GM10847 (cell line): ENCODE data around the gene TYRP1.

ENCODE experiments used
- POLR2A ChIP-seq: IDR thresholded peaks from 2 replicates; pipeline ENCODE4 v1.6.1; 2011; ENCODE audit not compliant: insufficient read length; ENCODE audit errors: extremely low read depth

Gene TYRP1, protein sequence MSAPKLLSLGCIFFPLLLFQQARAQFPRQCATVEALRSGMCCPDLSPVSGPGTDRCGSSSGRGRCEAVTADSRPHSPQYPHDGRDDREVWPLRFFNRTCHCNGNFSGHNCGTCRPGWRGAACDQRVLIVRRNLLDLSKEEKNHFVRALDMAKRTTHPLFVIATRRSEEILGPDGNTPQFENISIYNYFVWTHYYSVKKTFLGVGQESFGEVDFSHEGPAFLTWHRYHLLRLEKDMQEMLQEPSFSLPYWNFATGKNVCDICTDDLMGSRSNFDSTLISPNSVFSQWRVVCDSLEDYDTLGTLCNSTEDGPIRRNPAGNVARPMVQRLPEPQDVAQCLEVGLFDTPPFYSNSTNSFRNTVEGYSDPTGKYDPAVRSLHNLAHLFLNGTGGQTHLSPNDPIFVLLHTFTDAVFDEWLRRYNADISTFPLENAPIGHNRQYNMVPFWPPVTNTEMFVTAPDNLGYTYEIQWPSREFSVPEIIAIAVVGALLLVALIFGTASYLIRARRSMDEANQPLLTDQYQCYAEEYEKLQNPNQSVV

DNA sequence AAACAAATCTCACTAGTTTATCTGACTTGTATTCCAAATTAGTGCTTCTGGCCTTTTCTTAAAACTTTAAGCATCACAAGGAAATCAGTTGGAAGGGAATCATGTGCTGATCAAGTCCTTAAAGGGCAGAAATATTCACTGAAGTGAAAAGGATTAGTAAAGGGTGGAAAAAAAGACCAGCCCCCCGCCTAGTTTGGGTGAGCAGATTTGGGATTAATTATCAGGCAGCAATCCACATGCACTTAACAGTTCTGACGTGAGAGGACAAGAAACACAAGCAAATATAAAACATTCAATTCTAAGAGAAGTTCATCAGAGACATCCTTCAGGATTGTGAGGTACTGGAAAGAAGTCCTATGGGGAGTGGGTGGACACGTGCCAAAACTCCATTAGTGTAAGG is at the start of gene TYRP1:
Gene TYRP1, plus strand, starts transcription at position 245 of the 400 bp plus-strand sequence. CDS start 612 bp downstream, outside the sequence.
- no peak for TF ChIP-seq POLR2A

DNA sequence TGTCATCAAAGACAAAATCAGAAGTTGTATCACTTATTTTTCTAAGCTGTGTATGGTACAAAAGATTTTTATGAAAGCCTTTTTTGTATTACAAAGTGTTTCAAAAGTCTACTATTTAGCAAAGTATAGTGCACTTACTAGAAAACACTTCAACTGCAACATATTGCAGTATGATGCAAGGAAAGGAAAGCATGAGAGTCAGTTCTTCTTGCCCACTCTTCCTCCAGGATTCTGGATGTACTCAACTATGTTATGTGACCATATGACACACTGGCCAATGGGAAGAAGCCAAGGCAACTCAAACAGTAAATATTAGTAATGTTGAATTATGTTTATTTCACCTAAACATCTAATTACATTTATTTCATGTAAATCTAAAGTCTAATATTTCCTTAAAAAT is 49.5 kb upstream of the TYRP1 start:
- TF ChIP-seq POLR2A, result no peak

DNA sequence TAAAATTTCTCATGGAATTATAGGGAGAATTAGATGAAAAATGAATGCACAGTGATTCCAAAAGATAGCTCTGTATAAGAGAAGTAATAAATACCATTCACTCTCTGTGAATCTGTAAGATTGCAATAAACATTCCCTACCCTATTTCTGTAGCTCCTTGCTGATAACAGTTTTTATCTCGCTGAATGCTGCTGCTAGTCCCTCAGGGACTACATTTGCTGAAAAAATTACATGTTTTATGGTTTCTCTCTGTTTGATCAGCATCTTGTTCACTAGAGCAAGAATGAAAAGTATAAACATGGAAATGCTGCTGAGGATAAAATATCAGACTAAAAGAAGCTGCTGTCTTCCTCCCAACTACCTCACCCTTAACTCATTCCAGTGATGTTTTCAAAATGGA is 44.3 kb upstream of the TYRP1 start:
- TF ChIP-seq POLR2A, result no peak

DNA sequence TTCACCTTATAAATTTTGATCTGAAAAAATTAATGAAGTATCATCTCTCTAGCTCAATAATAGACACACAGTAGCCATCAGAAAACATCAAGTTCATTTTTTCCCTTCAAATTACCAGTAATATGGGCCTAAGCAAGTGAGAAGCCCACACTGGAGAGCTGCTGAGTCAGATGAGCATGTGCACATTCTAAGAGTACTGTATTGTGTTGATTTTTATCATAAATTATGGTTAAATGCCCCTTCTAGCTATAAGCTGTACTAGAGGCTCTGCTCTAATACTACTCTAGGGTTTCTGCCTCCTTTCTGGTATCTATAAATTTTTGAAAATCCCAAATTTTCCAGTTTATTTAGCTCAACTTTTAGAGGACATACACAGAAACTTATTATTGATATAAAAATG is 42.1 kb upstream of the TYRP1 start:
- TF ChIP-seq POLR2A, result no peak

DNA sequence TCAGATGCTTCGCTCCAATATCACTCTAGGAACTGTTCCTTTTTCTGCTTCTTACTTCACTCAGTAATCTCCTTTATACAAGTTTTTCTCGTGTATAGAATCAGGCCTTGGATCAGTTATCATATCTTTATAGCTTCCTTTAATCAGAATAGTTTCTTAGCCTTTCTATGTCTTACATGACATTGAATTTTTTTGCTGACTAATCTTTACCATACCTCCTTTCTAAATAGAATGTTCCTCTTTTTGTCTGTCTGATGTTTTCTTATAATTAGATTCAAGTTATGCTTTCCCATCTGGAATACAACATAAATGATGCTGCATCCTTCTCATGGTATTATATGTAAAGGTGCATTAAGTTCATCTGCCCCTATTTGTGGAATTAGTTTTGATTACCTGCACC is 40.2 kb upstream of the TYRP1 start:
- TF ChIP-seq POLR2A, result no peak

DNA sequence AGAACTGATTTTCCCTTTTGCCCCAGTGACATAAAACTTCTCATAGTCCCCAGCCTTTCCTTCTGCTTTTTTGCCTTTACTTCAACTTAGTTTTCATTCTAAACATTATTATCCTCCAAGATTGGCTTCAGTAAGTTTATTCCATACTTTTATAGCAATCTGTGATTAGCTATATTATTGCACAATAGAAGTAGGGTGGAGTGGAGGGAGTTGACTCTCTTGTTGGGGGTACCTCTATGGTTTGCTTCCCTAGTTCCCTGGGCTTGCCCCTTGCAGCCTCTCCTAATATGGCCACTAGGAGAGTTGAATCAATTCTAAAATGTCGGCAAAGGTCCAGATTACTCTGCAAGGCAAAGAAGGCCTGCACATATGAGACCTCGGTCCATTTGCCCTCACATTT is 36.4 kb upstream of the TYRP1 start:
- TF ChIP-seq POLR2A, result no peak

DNA sequence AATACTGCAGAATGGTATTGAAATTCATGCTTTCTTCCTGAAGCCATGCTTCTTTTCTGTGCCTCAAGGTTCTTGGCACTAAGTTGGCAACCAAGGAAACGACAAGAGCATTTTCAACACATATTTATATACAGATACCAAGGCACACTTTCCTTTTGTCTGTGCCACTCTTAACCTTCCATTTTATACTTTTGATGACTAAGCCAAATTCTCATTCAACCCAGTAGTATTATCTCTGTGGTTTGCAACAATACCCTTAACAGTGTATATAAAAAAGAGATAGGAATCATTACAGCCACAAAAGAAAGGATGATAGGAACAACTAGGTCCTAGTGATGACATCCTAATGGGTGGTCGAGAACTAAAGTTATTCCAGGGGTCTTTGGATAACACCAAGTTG is 36.0 kb upstream of the TYRP1 start:
- no peak for TF ChIP-seq POLR2A

DNA sequence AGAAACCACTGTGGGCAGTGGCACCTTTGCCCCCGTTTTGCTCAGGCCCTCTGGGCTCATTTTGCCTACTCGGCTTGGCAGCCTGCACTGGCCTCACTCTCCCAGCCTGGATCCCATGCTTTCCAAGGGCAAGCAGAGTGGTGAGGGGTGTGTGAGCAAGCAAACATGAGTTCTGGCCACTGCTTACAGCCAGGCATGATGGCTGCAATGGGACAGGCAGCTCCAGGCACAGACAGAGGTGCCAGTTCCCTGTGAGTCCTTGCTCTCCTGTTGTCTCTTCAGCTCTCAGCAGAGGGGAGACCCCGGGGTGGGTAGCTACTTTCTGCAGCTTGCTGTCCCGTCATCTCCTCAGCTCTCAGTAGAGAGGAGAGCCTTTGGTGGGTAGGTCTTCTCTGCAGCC is 35.2 kb upstream of the TYRP1 start:
- no peak for TF ChIP-seq POLR2A

DNA sequence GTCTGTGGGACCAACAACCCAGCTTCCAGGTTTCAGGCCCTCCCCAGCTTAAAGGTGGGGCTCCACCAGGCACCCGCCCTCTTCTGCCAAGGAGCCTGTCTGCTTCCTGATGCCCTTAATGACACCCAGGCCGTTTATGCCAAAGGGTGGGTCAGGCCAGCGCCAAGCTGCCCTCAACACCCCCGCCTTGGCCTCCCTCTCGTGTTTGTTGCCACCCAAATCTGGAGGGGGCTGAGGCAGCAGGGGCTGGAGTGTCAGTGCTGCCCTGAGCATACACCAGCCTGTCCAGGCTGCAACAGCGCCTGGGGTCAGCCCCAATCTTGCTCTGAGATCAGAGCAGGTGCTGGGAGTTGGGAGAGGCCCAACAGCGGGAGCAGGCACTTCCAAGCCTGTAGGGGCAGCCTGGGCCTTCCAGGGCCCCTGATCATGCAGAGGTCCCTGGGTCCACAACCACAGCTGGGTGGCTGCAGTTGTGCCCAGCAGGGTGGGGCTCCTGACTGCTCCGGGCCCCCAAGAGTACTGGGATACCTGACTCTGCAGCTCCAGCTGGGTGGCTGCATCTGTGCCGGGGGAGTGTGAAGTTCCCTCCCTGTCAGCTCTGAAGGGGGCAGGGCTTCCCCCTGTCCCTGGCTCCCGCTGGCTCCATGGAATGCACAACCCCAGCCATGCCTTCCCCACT is 34.5 kb upstream of the TYRP1 start:
- TF ChIP-seq POLR2A, result no peak

DNA sequence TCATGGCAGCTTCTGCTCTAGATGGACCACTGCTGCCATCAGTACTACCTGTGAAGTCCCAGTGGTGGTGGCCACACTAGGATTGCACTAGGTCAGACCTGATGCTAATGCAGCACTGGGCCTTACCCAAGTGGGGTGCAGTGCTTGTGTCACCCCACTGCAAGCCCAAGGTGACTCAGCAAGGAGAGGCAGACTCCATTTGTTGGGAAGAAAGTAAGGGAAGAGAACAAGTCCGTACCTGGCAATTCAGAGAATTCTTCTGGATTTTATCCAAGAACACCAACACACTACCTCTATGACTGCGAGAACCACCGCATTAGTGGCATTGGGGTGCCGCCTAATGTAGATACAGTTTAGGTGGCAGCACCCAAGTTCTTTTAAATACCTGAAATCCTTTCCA is 34.0 kb upstream of the TYRP1 start:
- no peak for TF ChIP-seq POLR2A

DNA sequence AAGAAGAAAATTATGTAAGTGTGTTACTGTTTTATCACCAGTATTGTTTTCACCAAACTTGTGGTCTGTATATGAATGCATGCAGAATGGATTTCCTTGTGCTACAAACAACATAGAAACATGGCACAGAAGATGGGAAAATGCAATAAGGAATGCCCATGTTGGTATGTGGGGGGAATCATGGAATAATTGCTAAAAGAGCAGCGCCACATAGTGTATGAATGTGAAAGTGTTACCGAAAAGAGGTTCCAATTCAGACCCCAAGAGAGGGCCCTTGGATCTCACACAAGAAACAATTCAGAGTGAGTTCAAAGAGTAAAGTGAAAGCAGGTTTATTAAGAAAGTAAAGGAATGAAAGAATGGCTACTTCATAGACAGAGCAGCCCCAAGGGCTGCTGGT is 26.4 kb upstream of the TYRP1 start:
- no peak for TF ChIP-seq POLR2A

DNA sequence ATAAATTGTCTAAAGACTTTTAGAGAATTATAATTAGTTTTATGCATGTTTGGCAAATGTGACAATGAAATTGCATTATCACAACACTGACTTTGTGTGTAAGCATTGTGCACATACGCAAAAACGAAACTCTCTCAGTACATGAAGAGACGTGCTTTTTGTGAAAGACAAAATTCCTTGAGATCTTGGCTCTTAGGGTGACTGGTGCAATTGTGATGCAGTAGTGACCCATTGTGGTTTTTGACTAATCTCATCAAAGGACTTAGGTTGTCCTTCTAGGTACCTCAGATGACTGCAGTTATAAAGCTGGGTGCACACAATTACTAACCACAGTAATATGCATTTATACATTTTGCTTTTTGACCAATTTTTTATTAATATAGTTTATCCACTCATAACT is 25.3 kb upstream of the TYRP1 start:
- TF ChIP-seq POLR2A, result no peak

DNA sequence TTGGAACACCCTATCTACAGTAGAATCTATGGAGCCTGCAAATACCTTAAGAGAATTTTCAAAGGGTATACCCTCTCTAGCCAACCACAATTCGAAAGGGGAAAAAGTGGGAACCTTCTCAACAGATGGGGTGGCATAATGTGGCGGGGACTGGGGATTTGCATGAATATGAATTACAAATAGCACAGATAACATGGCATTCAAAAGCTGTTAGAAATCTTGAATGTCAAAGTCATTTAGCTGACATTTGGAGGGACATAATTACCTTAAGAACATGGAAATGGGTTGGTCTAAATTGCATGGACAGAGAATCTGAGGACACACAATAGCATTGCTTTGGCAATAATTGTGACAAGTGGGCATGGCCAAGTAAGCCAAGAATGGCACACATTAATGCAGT is 23.2 kb upstream of the TYRP1 start:
- no peak for TF ChIP-seq POLR2A

DNA sequence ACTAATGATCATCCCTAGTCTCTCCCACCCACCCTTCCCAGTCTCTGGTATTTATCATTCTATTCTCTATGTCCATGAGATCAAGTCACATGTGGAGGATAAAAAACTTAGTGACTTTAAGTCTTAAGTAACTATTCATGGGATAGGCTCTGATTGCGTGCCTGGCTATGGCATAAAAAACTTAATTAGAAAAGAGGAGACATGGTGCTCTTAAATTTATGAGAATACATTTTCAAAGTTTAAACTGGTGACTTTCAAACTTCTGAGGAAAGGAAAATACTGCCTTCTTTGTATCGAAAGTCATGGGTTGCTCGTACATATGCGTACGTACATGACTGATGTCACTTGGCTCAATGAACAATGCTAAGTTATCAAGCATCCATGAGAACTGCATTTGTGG is 18.2 kb upstream of the TYRP1 start:
- no peak for TF ChIP-seq POLR2A

DNA sequence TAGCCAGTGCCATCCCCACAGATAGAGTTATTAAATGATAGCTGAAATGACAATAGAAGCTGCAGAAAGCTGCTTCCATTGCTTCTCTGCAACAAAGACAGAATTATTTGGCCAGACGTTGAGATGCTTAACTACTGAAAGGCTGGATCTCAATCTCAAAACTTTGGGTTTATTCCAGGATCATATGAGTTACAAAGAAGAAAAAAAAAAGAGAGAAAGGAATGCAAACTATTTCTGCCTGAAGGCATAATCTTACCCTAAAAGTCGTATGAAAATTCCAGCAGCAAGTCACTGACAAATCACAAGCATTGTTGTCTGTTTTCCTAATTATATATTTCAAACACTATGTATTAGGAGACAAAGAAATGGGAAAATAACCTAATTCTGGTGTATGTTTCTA is 12.8 kb upstream of the TYRP1 start:
- TF ChIP-seq POLR2A, result no peak

DNA sequence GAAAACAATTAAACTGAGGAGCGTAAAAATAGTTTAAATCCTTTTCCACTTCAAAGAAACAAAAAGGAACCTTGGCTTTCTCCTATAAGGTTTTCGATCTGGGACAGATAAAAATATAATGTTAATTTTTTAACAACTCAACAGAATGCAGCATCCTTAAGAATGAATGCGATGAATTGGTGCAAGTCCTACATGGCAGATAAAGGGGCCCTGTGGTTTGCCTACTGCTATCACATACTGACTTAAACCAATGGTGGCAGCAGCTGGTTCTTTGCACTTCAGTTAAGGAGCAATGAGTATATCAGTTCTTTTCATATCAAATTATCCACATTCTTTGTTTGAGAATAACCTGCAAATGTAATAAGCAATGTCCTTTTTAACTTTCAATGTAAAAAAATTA is 12.4 kb upstream of the TYRP1 start:
- TF ChIP-seq POLR2A, result no peak

DNA sequence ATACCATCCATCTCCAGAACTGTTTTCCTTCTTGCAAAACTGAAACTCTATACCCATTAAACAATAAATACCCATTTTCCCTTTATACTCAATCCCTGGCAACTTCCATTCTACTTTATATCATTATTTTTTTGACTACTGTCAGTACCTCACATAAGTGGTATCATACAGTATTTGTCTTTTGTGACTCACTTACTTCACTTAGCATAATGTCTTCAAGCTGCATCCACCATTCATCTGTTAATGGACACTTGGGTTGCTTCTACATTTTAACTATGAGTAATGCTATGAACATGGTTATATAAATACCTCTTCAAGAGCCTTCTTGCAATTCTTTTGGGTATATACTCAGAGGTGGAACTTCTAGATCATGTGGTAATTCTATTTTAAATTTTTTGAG is 11.6 kb upstream of the TYRP1 start:
- no peak for TF ChIP-seq POLR2A

DNA sequence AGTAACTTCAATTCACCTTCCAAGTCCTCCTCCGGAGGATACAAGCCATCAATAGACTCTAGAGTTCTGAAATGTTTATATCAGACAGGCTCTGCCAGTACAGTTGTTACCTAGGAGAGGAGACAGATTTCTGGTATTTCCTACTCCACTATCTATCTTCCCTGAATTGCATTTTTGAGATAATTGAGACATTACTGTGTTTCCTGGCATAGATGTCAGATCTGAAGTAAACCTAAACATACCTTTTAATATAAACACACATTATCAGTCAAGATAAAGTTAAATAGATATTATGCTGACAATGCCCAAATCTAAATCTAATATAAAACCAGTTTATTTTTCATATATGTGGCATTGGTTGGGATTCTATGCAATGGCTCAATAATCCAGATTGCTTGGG is 8.2 kb upstream of the TYRP1 start:
- no peak for TF ChIP-seq POLR2A
